Kidney (tissue), 14 donors: ENCODE results near the gene IFNL3. TPM values are rescaled to one million over a fixed set of nuclear protein-coding genes. Genes with fewer than 3 reads are reported as not detected.
"Not testable (repeated sequence)": the region's sequence is repeated elsewhere in the genome, so short reads cannot be mapped to it uniquely, and the experiment has no call there.

Experiments
- DNase-seq, 5 donors: peaks; one replicate each; pipeline ENCODE4 v3.0.0-alpha.2; 2013 to 2020
- FAIRE-seq: peaks from 2 replicates; lab custom pipeline; 2012; peaks lifted over from hg19 to GRCh38; lab: Jason Lieb, UNC
- H3K27ac ChIP-seq, 2 donors: one replicate each; pipeline ENCODE4 v1.7.0; 2013; ENCODE audit warnings: low read depth in 2 of 2, low read length in 2 of 2, inconsistent platforms in 1 of 2
- H3K27me3 ChIP-seq: one replicate; pipeline ENCODE4 v1.7.1; 2013; ENCODE audit warnings: low read length, inconsistent platforms; ENCODE audit not compliant: control insufficient read depth, insufficient read depth
- H3K36me3 ChIP-seq, 3 donors: one replicate each; pipeline versions ENCODE4 v1.7.0 to v1.7.1; 2013; ENCODE audit warnings: low read length in 3 of 3, control low read depth in 1 of 3, inconsistent platforms in 1 of 3; ENCODE audit not compliant: insufficient read depth in 3 of 3, control insufficient read depth in 2 of 3
- H3K4me1 ChIP-seq, 3 donors: one replicate each; pipeline versions ENCODE4 v1.7.0 to v1.7.1; 2013; ENCODE audit warnings: low read length in 3 of 3, inconsistent platforms in 1 of 3, low read depth in 1 of 3; ENCODE audit not compliant: control insufficient read depth in 2 of 3, insufficient read depth in 2 of 3
- H3K4me3 ChIP-seq, 3 donors: one replicate each; pipeline versions ENCODE4 v1.7.0 to v1.8.1; 2013; ENCODE audit warnings: low read length in 3 of 3, control low read depth in 1 of 3, inconsistent platforms in 1 of 3
- H3K9ac ChIP-seq, 3 donors: one replicate each; pipeline versions ENCODE4 v1.7.0 to v1.7.1; 2013; ENCODE audit warnings: low read length in 3 of 3, control low read depth in 1 of 3, inconsistent platforms in 1 of 3
- H3K9me3 ChIP-seq, 3 donors: one replicate each; pipeline versions ENCODE4 v1.7.0 to v1.7.1; 2013; ENCODE audit warnings: low read length in 3 of 3, control low read depth in 1 of 3, inconsistent platforms in 1 of 3; ENCODE audit not compliant: control insufficient read depth in 2 of 3, insufficient read depth in 1 of 3
- intact Hi-C: fragments of 100-400 bp; cut with DNase I; formaldehyde crosslinking; loops from one replicate; pipeline ENCODE4 v1.11.1; 2022
- polyA plus RNA-seq: library from polyadenylated mRNA; stranded (reverse); fragments of 350-450 nt; fragmentation: Illumina TruSeq; extraction: RNeasy Lipid Tissue Mini Kit (QIAGEN cat#74804); gene quantifications from one replicate; pipeline ENCODE4 v1.2.3, GENCODE V29; 2014; ENCODE audit warnings: low read depth, low replicate concordance; ENCODE audit not compliant: insufficient read depth
- total RNA-seq: library from RNA; stranded (reverse); fragmentation: NEBNext Ultra II Directional; extraction: Animal tissue kit (Norgen Biotek cat#: 25700); gene quantifications from one replicate; pipeline ENCODE4 v1.2.1, GENCODE V29; 2021
- TF ChIP-seq, protein P1 (sequence below): IDR thresholded peaks from 3 replicates; pipeline ENCODE4 v1.5.1; 2012; ENCODE audit warnings: mild to moderate bottlenecking, moderate library complexity, borderline replicate concordance; ENCODE audit not compliant: insufficient read depth; ENCODE audit errors: extremely low read depth
- donor health status: control.
- donor health status: control.
- donor health status: control.
- donor health status: control.
- donor health status: control.
- donor health status: DM: yes; HTN: yes; CAD: no.
- donor health status: Normal renal cell carcinoma (clear cell type).

The IFNL3 gene
- total and polyA plus RNA-seq, 2 donors from 2014 or later, result not detected

GRCh38 chr19:39230096-39230764 is 14.6 kb downstream of the IFNL3 start:
- no peaks in the 10 kb centered on the region for H3K9me3 ChIP-seq
- no peaks in the 10 kb centered on the region for H3K4me1 ChIP-seq
- no peak for FAIRE-seq
- intact Hi-C loops, result no loop called here
- no peak overlapping the region for H3K4me3 ChIP-seq
- H3K36me3 ChIP-seq, result no peaks in the 10 kb centered on the region
- H3K27ac ChIP-seq, result no peak overlapping the region
- no peak overlapping the region for H3K9ac ChIP-seq
- no peaks in the 10 kb centered on the region for H3K27me3 ChIP-seq
- DNase-seq, result no peak
- TF ChIP-seq, protein P1, sequence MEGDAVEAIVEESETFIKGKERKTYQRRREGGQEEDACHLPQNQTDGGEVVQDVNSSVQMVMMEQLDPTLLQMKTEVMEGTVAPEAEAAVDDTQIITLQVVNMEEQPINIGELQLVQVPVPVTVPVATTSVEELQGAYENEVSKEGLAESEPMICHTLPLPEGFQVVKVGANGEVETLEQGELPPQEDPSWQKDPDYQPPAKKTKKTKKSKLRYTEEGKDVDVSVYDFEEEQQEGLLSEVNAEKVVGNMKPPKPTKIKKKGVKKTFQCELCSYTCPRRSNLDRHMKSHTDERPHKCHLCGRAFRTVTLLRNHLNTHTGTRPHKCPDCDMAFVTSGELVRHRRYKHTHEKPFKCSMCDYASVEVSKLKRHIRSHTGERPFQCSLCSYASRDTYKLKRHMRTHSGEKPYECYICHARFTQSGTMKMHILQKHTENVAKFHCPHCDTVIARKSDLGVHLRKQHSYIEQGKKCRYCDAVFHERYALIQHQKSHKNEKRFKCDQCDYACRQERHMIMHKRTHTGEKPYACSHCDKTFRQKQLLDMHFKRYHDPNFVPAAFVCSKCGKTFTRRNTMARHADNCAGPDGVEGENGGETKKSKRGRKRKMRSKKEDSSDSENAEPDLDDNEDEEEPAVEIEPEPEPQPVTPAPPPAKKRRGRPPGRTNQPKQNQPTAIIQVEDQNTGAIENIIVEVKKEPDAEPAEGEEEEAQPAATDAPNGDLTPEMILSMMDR, result no peak

GRCh38 chr19:39224910-39225309 is 19.9 kb downstream of the IFNL3 start:
- intact Hi-C loops, result no loop called here
- Histone ChIP-seq H3K4me3 (no peak overlapping the region), H3K4me1 (no peaks in the 10 kb centered on the region), H3K27ac (no peak overlapping the region), H3K36me3 (no peaks in the 10 kb centered on the region), H3K9me3 (no peaks in the 10 kb centered on the region), H3K27me3 (no peaks in the 10 kb centered on the region), H3K9ac (no peak overlapping the region)
- TF ChIP-seq, protein P1, result no peak
- no peak for FAIRE-seq
- no peak for DNase-seq

- Histone ChIP-seq H3K36me3 (no peaks in the 10 kb centered on the region), H3K4me3 (no peak overlapping the region), H3K4me1 (no peaks in the 10 kb centered on the region), H3K9ac (no peak overlapping the region), H3K9me3 (no peaks in the 10 kb centered on the region), H3K27me3 (no peaks in the 10 kb centered on the region), H3K27ac (no peak overlapping the region)
- FAIRE-seq (no peak), DNase-seq (peak in 3 of 5 donors; percentile 62 to 77 (median 70))
- TF ChIP-seq, protein P1, result no peak
- intact Hi-C loops, result no loop called here
Measured at GRCh38 chr19:39223703-39224279, 21.0 kb downstream of the IFNL3 start.

- not testable (repeated sequence) for FAIRE-seq, DNase-seq
Measured at GRCh38 chr19:39219108-39219507, 25.7 kb downstream of the IFNL3 start.

More at GRCh38 chr19:39219108-39219507, 25.7 kb downstream of the IFNL3 start:
- H3K27ac ChIP-seq, H3K9me3 ChIP-seq, intact Hi-C loops, H3K27me3 ChIP-seq, H3K4me1 ChIP-seq, H3K36me3 ChIP-seq, H3K4me3 ChIP-seq, H3K9ac ChIP-seq: not testable (repeated sequence)
